BJ (cell line): ENCODE data around the gene POMT2. TPM values are rescaled to one million over a fixed set of nuclear protein-coding genes. Genes with fewer than 3 reads are reported as not detected.

Experiments
- CTCF ChIA-PET: fragments of 350-600 bp; formaldehyde crosslinking; extraction: SDS; loops from one replicate; lab custom pipeline; 2021; ENCODE audit warnings: antibody characterized with exemption, inconsistent platforms; lab: Yijun Ruan, JAX
- POLR2A ChIA-PET: fragments of 300-600 bp; sonication (Branson Sonifier 250); formaldehyde crosslinking; extraction: SDS; loops from one replicate; lab custom pipeline; 2021; ENCODE audit warnings: antibody characterized with exemption; lab: Charles Lee
- DNase-seq: peaks from one replicate; pipeline ENCODE4 v3.0.0-alpha.2; 2011; ENCODE audit warnings: low read depth
- H3K27me3 ChIP-seq: 2 replicates; pipeline ENCODE4 v1.6.0; 2011; ENCODE audit warnings: low read length; ENCODE audit not compliant: control insufficient read depth, insufficient read depth
- H3K36me3 ChIP-seq: 2 replicates; pipeline ENCODE4 v1.5.1; 2011; ENCODE audit warnings: low read length; ENCODE audit not compliant: control insufficient read depth, insufficient read depth
- H3K4me3 ChIP-seq: 2 replicates; pipeline ENCODE4 v1.5.1; 2011; ENCODE audit warnings: low read depth, mild to moderate bottlenecking, control low read depth, low read length
- CTCF ChIP-seq: IDR thresholded peaks from 2 replicates; pipeline ENCODE4 v1.5.1; 2011; ENCODE audit warnings: low read depth, mild to moderate bottlenecking, control low read depth, inconsistent platforms, low read length, moderate library complexity; ENCODE audit not compliant: insufficient read depth
- polyA plus RNA-seq: library from polyadenylated mRNA; depleted of rRNA; stranded (reverse); fragments of >200 nt; gene quantifications from 2 replicates; pipeline ENCODE4 v1.2.3, GENCODE V29; 2011

Gene POMT2
- polyA plus RNA-seq, 1 experiment: 23.3 TPM

- Histone ChIP-seq H3K36me3 (no peaks in the 10 kb centered on the region), H3K4me3 (no peak overlapping the region), H3K27me3 (peaks cover 18% of the 10 kb centered on the region)
- TF ChIP-seq CTCF: no peak
- ChIA-PET CTCF (interaction anchor here (0.6 kb wide), 1 partner anchor 97 kb away, joined by 3 read pairs; no protein-coding TSS in a partner anchor), POLR2A (no interaction called here)
- DNase-seq: no peak
These were observed 52.6 kb downstream of the POMT2 start for GRCh38 chr14:77267937-77268699.

- CTCF ChIA-PET: no interaction called here
- no peak for TF ChIP-seq CTCF
- no peak for DNase-seq
- H3K36me3 ChIP-seq: no peaks in the 10 kb centered on the region
- POLR2A ChIA-PET: no interaction called here
- H3K4me3 ChIP-seq: no peak overlapping the region
- peaks cover 20% of the 10 kb centered on the region for H3K27me3 ChIP-seq
These were observed 54.3 kb downstream of the POMT2 start for GRCh38 chr14:77266336-77266735.

GRCh38 chr14:77265561-77266335, 54.9 kb downstream of the POMT2 start:
- no peak for DNase-seq
- H3K27me3 ChIP-seq: peaks cover 18% of the 10 kb centered on the region
- ChIA-PET CTCF (no interaction called here), POLR2A (no interaction called here)
- no peak overlapping the region for H3K4me3 ChIP-seq
- no peaks in the 10 kb centered on the region for H3K36me3 ChIP-seq
- TF ChIP-seq CTCF: no peak

GRCh38 chr14:77265187-77265515, 55.5 kb downstream of the POMT2 start:
- peaks cover 18% of the 10 kb centered on the region for H3K27me3 ChIP-seq
- no peak for TF ChIP-seq CTCF
- no peak for DNase-seq
- no peaks in the 10 kb centered on the region for H3K36me3 ChIP-seq
- ChIA-PET POLR2A (no interaction called here), CTCF (no interaction called here)
- no peak overlapping the region for H3K4me3 ChIP-seq

GRCh38 chr14:77264466-77265186, 56.1 kb downstream of the POMT2 start:
- CTCF ChIA-PET: no interaction called here
- no peak for TF ChIP-seq CTCF
- Histone ChIP-seq H3K36me3 (no peaks in the 10 kb centered on the region), H3K4me3 (no peak overlapping the region), H3K27me3 (peaks cover 19% of the 10 kb centered on the region)
- DNase-seq: no peak
- POLR2A ChIA-PET: no interaction called here
